ENCODE results near the gene HLA-C. TPM values are rescaled to one million over a fixed set of nuclear protein-coding genes. Genes with fewer than 3 reads are reported as not detected.

The HLA-C gene
- total RNA-seq (10 to 100 TPM; 24.9 to 66.1 TPM), polyA plus RNA-seq (ENCODE audit: insufficient read length in 2 of 2) (10 to 100 TPM; 56.3 to 62.7 TPM)
- long read RNA-seq, donor 1, transcript HLA-C-201 (8 exons, 1,536 nt): major isoform, 34 of 55 reads
- long read RNA-seq, donor 1, partial matches to known transcripts: 5 of 55 reads
- long read RNA-seq, donor 1, other reads (novel, unspliced or antisense): 12 of 55 reads
- long read RNA-seq, donor 2, transcript HLA-C-201 (8 exons, 1,536 nt): major isoform, 9 of 10 reads
- long read RNA-seq, donor 2, partial matches to known transcripts: 0 of 10 reads
- long read RNA-seq, donor 2, other reads (novel, unspliced or antisense): 0 of 10 reads
- long read RNA-seq, donor 3, transcript HLA-C-201 (8 exons, 1,536 nt): major isoform, 10 of 23 reads
- long read RNA-seq, donor 3, partial matches to known transcripts: 12 of 23 reads
- long read RNA-seq, donor 3, other reads (novel, unspliced or antisense): 0 of 23 reads
- long read RNA-seq, donor 4, transcript HLA-C-203 (8 exons, 1,554 nt): minor isoform, 5 of 174 reads
- long read RNA-seq, donor 4, transcript HLA-C-201 (8 exons, 1,536 nt): major isoform, 78 of 174 reads
- long read RNA-seq, donor 4, partial matches to known transcripts: 66 of 174 reads
- long read RNA-seq, donor 4, other reads (novel, unspliced or antisense): 15 of 174 reads

DNA sequence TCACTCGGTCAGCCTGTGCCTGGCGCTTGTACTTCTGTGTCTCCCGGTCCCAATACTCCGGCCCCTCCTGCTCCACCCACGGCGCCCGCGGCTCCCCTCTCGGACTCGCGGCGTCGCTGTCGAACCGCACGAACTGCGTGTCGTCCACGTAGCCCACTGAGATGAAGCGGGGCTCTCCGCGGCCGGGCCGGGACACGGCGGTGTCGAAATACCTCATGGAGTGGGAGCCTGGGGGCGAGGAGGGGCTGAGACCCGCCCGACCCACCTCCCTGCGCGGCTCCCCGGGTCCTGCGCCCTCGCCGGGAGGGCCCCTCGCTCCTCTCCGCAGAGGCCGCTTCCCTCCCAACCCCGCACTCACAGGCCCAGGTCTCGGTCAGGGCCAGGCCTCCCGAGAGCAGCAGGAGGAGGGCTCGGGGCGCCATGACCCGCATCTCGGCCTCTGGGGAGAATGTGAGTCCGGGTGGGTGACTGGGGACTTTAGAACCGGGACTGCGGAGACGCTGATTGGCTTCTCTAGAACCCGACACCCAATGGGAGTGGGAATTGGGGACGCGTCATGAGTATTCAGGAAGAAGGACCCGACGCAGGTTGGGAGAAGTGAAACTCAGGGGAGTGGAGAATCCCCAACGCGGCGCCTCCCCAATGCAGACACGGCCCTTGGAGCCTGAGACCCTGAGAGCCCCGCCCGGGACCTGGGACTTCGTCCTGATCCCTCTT, at the start of gene HLA-C:
HLA-C (minus strand) TSS at position 452 of the 717 bp plus-strand sequence; CDS start at position 431, 21 bp downstream.
- WGBS (ENCODE audit: insufficient coverage): under 1% methylated on average over 56 of the region's 62 CpGs

DNA sequence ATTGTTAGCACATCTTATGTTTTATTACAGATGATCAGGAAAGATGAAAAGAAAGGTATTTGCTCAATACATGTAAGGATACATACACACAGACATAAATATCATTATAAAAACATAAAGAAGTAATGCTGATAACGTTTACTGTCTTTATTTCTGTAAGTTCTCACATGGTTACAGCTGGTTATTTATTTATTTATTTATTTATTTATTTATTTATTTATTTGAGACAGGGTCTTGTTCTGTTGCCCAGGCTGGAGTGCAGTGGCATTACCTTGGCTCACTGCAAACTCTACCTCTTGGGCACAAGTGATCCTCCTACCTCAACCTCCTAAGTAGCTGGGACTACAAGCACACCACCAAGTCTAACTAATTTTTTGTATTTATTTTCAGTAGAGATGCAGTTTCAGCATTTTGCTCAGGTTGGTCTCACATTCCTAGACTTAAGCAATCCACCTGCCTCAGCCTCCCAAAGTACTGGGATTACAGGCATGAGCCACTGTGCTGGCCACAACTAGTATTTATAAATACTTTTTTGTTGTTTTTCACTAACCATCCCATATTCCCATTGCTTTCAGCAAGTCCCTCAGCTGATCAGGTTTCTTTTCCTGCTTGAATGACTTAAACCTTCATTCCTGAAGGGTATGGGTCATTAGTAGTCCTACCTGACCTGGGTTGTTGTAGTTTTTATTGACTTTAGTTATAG, 49.3 kb upstream of the HLA-C start:
- no peak for DNase-seq (ENCODE audit: low read depth in 4 of 6, low spot score in 6 of 6)
- H3K4me3 ChIP-seq (ENCODE audit: low read depth, low read length): no peak overlapping the region
- H3K36me3 ChIP-seq (ENCODE audit: control insufficient read depth, insufficient read depth, low read length): no peaks in the 10 kb centered on the region
- no peaks in the 10 kb centered on the region for H3K27me3 ChIP-seq (ENCODE audit: control insufficient read depth, insufficient read depth, low read length)
- WGBS (ENCODE audit: insufficient coverage): no CpG with 5 or more reads among the region's 1 CpG
- H3K9me3 ChIP-seq (ENCODE audit: control insufficient read depth, insufficient read depth, low read length): no peaks in the 10 kb centered on the region
- no peaks in the 10 kb centered on the region for H3K4me1 ChIP-seq (ENCODE audit: control insufficient read depth, insufficient read depth, low read length)
- H3K27ac ChIP-seq (ENCODE audit: low read depth, low read length): no peak overlapping the region

More for the DNA sequence above, at the start of gene HLA-C:
- peaks cover 22% of the 10 kb centered on the region for H3K27me3 ChIP-seq (ENCODE audit: control insufficient read depth, insufficient read depth, low read length)
- no peaks in the 10 kb centered on the region for H3K9me3 ChIP-seq (ENCODE audit: control insufficient read depth, insufficient read depth, low read length)
- H3K4me3 ChIP-seq (ENCODE audit: low read depth, low read length): peak within 1 kb of the TSS; percentile 63
- H3K36me3 ChIP-seq (ENCODE audit: control insufficient read depth, insufficient read depth, low read length): peaks cover 8% of the 10 kb centered on the region
- H3K27ac ChIP-seq (ENCODE audit: low read depth, low read length): peak within 1 kb of the TSS; percentile 69
- peaks cover 6% of the 10 kb centered on the region for H3K4me1 ChIP-seq (ENCODE audit: control insufficient read depth, insufficient read depth, low read length)
- peak; percentile 75 to 96 (median 86) for DNase-seq (ENCODE audit: low read depth in 4 of 6, low spot score in 6 of 6)

DNA sequence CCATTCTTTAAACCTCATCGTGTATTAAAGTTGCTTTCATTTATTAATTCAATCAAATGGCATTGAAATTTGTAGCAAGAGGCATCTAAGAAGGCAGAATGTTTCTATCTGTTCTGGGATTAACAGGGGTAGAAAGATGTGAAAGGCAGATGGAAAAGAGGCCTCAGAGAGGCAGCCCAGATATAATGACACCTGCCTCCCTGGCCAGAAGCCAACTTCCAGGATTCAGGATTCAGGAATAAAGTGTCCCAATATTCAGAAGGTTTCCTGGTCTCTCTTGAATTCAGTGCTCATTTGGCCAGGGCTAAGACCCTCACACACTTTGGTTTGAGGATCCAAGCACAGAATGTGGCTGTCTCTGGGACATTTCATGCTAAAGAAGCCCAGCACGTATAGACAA, 45.1 kb upstream of the HLA-C start:
- no peaks in the 10 kb centered on the region for H3K9me3 ChIP-seq (ENCODE audit: control insufficient read depth, insufficient read depth, low read length)
- no peak for DNase-seq (ENCODE audit: low read depth in 4 of 6, low spot score in 6 of 6)
- no peak overlapping the region for H3K4me3 ChIP-seq (ENCODE audit: low read depth, low read length)
- no CpG with 5 or more reads among the region's 2 CpGs for WGBS (ENCODE audit: insufficient coverage)
- no peaks in the 10 kb centered on the region for H3K36me3 ChIP-seq (ENCODE audit: control insufficient read depth, insufficient read depth, low read length)
- no peaks in the 10 kb centered on the region for H3K4me1 ChIP-seq (ENCODE audit: control insufficient read depth, insufficient read depth, low read length)
- no peak overlapping the region for H3K27ac ChIP-seq (ENCODE audit: low read depth, low read length)
- no peaks in the 10 kb centered on the region for H3K27me3 ChIP-seq (ENCODE audit: control insufficient read depth, insufficient read depth, low read length)

DNA sequence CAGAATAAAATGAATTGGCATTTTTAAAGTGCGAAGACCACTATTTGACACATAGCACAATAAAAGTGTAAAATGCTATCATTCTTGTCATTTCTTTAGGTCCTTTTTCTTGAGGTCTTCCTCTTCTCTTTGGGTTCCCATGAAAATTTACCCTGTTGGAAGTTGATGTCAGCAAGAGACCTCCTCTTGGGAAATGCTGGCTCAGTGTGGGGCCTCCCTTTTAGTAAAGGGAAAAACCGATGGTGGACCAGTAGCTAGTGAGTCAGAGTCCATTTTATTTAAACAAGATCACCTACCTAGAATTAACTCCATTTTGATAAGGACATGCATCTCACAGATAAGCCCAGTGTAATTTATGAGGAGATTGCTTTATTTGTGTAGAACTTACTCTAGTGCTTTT, 37.7 kb upstream of the HLA-C start:
- no CpG with 5 or more reads among the region's 2 CpGs for WGBS (ENCODE audit: insufficient coverage)
- Histone ChIP-seq H3K4me3 (ENCODE audit: low read depth, low read length) (no peak overlapping the region), H3K4me1 (ENCODE audit: control insufficient read depth, insufficient read depth, low read length) (peaks cover 11% of the 10 kb centered on the region), H3K27ac (ENCODE audit: low read depth, low read length) (no peak overlapping the region), H3K9me3 (ENCODE audit: control insufficient read depth, insufficient read depth, low read length) (no peaks in the 10 kb centered on the region), H3K27me3 (ENCODE audit: control insufficient read depth, insufficient read depth, low read length) (peaks cover 35% of the 10 kb centered on the region), H3K36me3 (ENCODE audit: control insufficient read depth, insufficient read depth, low read length) (no peaks in the 10 kb centered on the region)
- DNase-seq (ENCODE audit: low read depth in 4 of 6, low spot score in 6 of 6): no peak

DNA sequence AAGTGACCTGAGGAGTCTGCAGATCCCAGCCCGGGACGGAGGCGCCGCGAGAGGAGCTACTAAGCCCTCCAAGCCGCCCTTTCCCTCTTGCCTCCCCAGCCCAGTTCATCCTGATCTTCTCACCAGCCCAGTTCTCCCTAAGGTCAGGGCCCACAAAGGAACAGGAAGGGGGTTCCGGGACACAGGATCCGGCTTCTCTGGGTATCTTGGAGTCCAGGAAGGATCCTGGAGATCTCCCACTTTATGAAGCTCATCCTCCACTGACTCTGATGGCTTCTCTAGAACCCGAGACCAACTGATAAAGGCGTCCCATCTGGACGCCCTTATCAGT, 36.9 kb upstream of the HLA-C start:
- WGBS (ENCODE audit: insufficient coverage): 3% methylated on average over 6 of the region's 11 CpGs
- Histone ChIP-seq H3K27me3 (ENCODE audit: control insufficient read depth, insufficient read depth, low read length) (peaks cover 35% of the 10 kb centered on the region), H3K36me3 (ENCODE audit: control insufficient read depth, insufficient read depth, low read length) (no peaks in the 10 kb centered on the region), H3K9me3 (ENCODE audit: control insufficient read depth, insufficient read depth, low read length) (no peaks in the 10 kb centered on the region), H3K4me3 (ENCODE audit: low read depth, low read length) (no peak overlapping the region), H3K4me1 (ENCODE audit: control insufficient read depth, insufficient read depth, low read length) (peaks cover 11% of the 10 kb centered on the region), H3K27ac (ENCODE audit: low read depth, low read length) (no peak overlapping the region)
- no peak for DNase-seq (ENCODE audit: low read depth in 4 of 6, low spot score in 6 of 6)

DNA sequence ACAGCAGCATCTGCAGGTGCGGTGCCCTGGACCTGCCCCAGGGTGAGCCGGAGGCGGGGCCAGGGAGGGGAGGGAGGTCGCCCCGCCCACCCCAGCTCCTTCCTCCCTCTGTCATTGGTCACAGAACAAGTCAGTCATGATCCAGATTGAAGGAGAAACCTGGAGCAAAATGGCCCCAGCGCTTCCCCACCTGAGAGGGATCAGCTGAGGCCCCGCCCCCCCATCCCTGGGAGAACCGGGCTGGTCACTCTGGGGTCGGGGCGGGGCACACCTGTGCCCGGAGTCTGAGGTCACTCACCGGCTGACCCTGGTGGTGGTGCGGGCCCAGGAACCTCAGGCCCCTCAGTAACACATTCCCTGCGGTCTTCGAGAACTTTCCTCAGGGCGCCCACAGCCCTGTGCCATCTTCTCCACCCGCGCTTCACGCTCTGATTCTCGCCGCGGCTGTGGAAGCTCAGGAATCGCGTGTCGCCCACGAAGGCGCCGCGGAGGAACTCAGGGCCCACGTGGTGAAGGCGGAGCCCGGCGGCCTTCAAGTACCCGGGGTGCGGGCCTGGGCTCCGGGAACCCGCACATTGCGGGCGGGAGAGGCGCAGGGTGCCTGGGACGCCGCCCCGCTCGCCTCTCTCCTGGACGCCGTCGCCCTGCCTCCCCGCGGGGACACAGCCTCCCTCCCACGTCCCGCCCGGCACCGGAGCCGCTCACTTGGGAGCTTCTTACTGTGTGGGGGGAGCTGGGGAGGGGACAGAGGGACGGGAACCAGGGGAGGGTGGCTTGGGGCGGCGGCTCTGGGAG, 36.4 kb upstream of the HLA-C start:
- H3K36me3 ChIP-seq (ENCODE audit: control insufficient read depth, insufficient read depth, low read length): no peaks in the 10 kb centered on the region
- peak in 1 of 6 donors; percentile 35 for DNase-seq (ENCODE audit: low read depth in 4 of 6, low spot score in 6 of 6)
- H3K9me3 ChIP-seq (ENCODE audit: control insufficient read depth, insufficient read depth, low read length): no peaks in the 10 kb centered on the region
- H3K27me3 ChIP-seq (ENCODE audit: control insufficient read depth, insufficient read depth, low read length): peaks cover 35% of the 10 kb centered on the region
- H3K4me1 ChIP-seq (ENCODE audit: control insufficient read depth, insufficient read depth, low read length): peaks cover 11% of the 10 kb centered on the region
- WGBS (ENCODE audit: insufficient coverage): under 1% methylated on average over 35 of the region's 57 CpGs
- no peak overlapping the region for H3K4me3 ChIP-seq (ENCODE audit: low read depth, low read length)
- no peak overlapping the region for H3K27ac ChIP-seq (ENCODE audit: low read depth, low read length)

DNA sequence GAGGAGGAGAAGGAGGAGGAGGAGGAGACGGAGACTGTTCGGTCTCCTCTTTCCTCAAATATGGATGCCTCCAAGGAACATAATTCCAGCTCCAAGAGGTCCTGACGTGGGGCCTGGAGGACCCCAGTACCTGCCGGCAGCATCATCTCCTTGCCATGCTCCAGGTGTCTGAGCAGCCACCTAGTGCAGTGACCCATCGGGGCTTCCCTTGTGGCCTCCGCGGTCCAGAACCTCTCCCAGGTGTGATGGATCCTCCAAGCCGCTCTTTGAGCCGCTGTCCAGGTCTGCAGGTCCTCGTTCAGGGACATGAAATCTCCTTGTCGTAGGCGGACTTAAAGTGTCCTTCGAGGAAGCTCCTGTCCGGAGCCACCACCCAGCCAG, 35.8 kb upstream of the HLA-C start:
- H3K9me3 ChIP-seq (ENCODE audit: control insufficient read depth, insufficient read depth, low read length): no peaks in the 10 kb centered on the region
- 51% methylated on average over 12 of the region's 14 CpGs for WGBS (ENCODE audit: insufficient coverage)
- H3K27ac ChIP-seq (ENCODE audit: low read depth, low read length): no peak overlapping the region
- no peaks in the 10 kb centered on the region for H3K36me3 ChIP-seq (ENCODE audit: control insufficient read depth, insufficient read depth, low read length)
- H3K4me3 ChIP-seq (ENCODE audit: low read depth, low read length): no peak overlapping the region
- H3K27me3 ChIP-seq (ENCODE audit: control insufficient read depth, insufficient read depth, low read length): peaks cover 35% of the 10 kb centered on the region
- no peak for DNase-seq (ENCODE audit: low read depth in 4 of 6, low spot score in 6 of 6)
- peaks cover 11% of the 10 kb centered on the region for H3K4me1 ChIP-seq (ENCODE audit: control insufficient read depth, insufficient read depth, low read length)

DNA sequence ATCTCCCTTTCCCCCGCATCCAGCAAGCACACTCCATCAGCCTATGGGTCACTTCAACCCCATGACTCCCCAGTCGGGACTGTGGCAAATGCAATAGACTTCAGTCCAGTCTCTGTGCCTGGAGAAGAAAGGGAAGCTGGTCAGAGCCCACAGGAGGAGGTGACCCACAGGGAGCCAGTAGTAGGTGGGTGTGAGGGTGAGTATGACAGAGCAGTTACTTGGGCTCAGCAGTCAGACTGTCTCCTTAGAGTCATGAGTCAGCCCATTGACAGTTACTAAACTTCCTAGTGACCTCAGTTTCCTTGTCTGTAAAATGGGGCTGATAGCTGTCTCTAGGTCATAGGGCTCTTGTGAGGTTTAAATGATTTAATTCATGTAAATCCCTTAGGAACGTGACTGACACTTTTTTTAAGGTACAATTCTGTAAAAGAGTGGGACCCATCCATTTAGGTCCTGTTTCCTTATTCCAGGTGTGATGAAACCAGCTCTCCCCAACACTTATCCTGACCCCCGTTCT, 33.9 kb upstream of the HLA-C start:
- 67% methylated on average over 1 of the region's 4 CpGs for WGBS (ENCODE audit: insufficient coverage)
- Histone ChIP-seq H3K27ac (ENCODE audit: low read depth, low read length) (no peak overlapping the region), H3K9me3 (ENCODE audit: control insufficient read depth, insufficient read depth, low read length) (no peaks in the 10 kb centered on the region), H3K4me3 (ENCODE audit: low read depth, low read length) (no peak overlapping the region), H3K36me3 (ENCODE audit: control insufficient read depth, insufficient read depth, low read length) (no peaks in the 10 kb centered on the region), H3K4me1 (ENCODE audit: control insufficient read depth, insufficient read depth, low read length) (peaks cover 11% of the 10 kb centered on the region), H3K27me3 (ENCODE audit: control insufficient read depth, insufficient read depth, low read length) (peaks cover 35% of the 10 kb centered on the region)
- DNase-seq (ENCODE audit: low read depth in 4 of 6, low spot score in 6 of 6): no peak
